ENCODE data around the gene TMEM101. TPM values are rescaled to one million over a fixed set of nuclear protein-coding genes. Genes with fewer than 3 reads are reported as not detected.

Gene TMEM101
- total RNA-seq, 1 donor from 2014 or later: 52.4 TPM

DNA sequence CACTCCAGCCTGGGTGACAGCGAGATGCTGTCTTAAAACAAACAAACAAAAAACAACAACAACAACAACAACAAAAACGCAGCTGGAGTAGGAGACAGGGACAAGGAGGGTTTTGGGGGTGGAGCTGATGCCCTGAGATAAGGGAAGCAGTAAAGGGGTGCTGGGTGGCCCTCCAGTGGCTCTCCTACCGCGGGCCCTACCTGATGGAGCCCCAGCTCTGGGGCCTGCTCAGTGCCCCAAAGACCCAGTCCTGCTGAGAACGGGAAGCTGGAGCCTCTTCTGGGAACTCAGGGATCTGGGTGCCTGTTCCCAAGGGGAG is 31.6 kb downstream of the TMEM101 start:
- DNase-seq (ENCODE audit: low read depth): no peak
- H3K36me3 ChIP-seq (ENCODE audit: control insufficient read depth, insufficient read depth, low read length): no peaks in the 10 kb centered on the region
- H3K4me3 ChIP-seq (ENCODE audit: low read depth, low read length): no peak overlapping the region
- TF ChIP-seq, protein P1, sequence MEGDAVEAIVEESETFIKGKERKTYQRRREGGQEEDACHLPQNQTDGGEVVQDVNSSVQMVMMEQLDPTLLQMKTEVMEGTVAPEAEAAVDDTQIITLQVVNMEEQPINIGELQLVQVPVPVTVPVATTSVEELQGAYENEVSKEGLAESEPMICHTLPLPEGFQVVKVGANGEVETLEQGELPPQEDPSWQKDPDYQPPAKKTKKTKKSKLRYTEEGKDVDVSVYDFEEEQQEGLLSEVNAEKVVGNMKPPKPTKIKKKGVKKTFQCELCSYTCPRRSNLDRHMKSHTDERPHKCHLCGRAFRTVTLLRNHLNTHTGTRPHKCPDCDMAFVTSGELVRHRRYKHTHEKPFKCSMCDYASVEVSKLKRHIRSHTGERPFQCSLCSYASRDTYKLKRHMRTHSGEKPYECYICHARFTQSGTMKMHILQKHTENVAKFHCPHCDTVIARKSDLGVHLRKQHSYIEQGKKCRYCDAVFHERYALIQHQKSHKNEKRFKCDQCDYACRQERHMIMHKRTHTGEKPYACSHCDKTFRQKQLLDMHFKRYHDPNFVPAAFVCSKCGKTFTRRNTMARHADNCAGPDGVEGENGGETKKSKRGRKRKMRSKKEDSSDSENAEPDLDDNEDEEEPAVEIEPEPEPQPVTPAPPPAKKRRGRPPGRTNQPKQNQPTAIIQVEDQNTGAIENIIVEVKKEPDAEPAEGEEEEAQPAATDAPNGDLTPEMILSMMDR (IDR thresholded peaks at IDR 0.05; ENCODE audit: insufficient read depth, low read length, poor library complexity, severe bottlenecking): no peak
- H3K27me3 ChIP-seq (ENCODE audit: control insufficient read depth, insufficient read depth, low read length): peaks cover 31% of the 10 kb centered on the region

DNA sequence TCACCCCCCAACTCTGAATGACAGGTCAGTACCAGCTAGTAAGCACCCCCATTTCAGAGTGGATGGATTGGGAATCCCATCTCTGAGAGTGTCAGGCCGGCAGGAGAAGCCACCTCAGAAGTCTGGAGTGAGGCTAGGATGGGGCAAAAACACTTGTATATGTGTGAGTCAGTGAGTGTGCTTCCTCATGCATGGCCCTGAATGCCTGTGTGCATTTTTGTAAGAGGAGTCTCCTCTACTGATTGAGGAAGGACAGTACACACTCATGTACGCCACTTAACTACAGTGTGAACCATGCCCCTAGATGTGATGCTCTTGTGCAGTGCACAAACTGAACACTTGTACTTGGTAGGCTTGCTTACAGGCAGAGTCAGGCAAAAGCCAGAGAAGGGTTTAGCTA is 32.6 kb downstream of the TMEM101 start:
- no peak for DNase-seq (ENCODE audit: low read depth)
- TF ChIP-seq, protein P1 (IDR thresholded peaks at IDR 0.05; ENCODE audit: insufficient read depth, low read length, poor library complexity, severe bottlenecking): no peak
- Histone ChIP-seq H3K36me3 (ENCODE audit: control insufficient read depth, insufficient read depth, low read length) (no peaks in the 10 kb centered on the region), H3K27me3 (ENCODE audit: control insufficient read depth, insufficient read depth, low read length) (peaks cover 27% of the 10 kb centered on the region), H3K4me3 (ENCODE audit: low read depth, low read length) (no peak overlapping the region)

DNA sequence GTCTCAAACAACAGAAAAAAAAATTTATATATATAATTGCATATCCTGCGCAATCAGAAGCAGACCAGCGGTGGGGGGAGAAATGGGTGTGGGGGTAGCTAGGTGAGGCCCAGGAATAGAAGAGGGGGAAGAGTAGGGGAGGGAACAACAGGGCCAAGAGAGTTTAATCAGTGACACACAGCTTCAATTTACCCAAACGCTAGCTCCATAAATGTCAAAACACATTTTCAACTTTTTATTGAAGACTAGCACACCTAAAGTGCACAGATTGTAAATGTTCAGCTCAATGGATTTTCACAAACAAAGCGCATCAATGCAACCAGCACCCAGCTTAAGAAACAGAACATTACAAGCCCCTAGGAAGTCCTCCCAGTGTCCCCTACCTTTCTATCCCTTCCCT is 35.1 kb downstream of the TMEM101 start:
- Histone ChIP-seq H3K27me3 (ENCODE audit: control insufficient read depth, insufficient read depth, low read length) (peaks cover 25% of the 10 kb centered on the region), H3K4me3 (ENCODE audit: low read depth, low read length) (no peak overlapping the region), H3K36me3 (ENCODE audit: control insufficient read depth, insufficient read depth, low read length) (no peaks in the 10 kb centered on the region)
- no peak for DNase-seq (ENCODE audit: low read depth)
- TF ChIP-seq, protein P1 (IDR thresholded peaks at IDR 0.05; ENCODE audit: insufficient read depth, low read length, poor library complexity, severe bottlenecking): no peak

DNA sequence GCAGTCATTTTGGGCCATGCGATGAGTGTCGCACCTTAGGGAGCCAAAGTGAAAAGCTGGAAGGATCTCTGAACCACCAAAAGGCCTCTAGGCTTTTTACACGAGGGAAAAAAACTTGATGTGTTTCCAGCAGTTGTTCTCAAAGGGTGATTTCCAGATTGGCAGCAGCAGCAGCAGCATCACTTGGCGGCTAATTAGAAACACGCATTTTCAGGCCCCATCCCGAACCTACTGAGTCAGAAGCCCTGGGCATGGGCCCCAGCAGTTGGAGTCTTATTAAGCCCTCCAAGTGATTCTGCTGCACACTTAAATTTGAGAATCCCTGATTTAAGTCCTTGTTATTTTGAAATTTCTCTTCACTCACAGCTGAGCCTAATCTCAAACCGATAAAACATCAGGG is 35.8 kb downstream of the TMEM101 start:
- TF ChIP-seq, protein P1 (IDR thresholded peaks at IDR 0.05; ENCODE audit: insufficient read depth, low read length, poor library complexity, severe bottlenecking): no peak
- H3K4me3 ChIP-seq (ENCODE audit: low read depth, low read length): no peak overlapping the region
- H3K36me3 ChIP-seq (ENCODE audit: control insufficient read depth, insufficient read depth, low read length): no peaks in the 10 kb centered on the region
- H3K27me3 ChIP-seq (ENCODE audit: control insufficient read depth, insufficient read depth, low read length): peaks cover 22% of the 10 kb centered on the region
- DNase-seq (ENCODE audit: low read depth): no peak

DNA sequence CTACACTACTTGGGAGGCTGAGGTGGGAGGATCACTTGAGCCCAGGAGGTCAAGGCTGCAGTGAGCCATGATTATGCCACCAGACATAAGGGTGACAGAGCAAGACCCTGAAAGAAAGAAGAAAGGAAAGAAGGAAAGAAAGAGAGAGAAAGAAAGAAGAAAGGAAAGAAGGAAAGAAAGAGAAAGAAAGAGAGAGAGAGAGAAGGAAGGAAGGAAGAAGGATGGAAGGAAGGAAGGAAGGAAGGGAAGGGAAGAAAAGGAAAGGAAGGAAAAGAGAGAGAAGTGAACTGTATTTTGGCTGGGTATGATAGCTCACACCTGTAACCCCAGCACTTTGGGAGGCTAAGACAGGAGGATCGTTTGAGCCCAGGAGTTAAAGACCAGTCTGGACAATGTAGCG is 36.7 kb downstream of the TMEM101 start:
- no peak overlapping the region for H3K4me3 ChIP-seq (ENCODE audit: low read depth, low read length)
- no peak for DNase-seq (ENCODE audit: low read depth)
- no peaks in the 10 kb centered on the region for H3K36me3 ChIP-seq (ENCODE audit: control insufficient read depth, insufficient read depth, low read length)
- TF ChIP-seq, protein P1 (IDR thresholded peaks at IDR 0.05; ENCODE audit: insufficient read depth, low read length, poor library complexity, severe bottlenecking): no peak
- peaks cover 13% of the 10 kb centered on the region for H3K27me3 ChIP-seq (ENCODE audit: control insufficient read depth, insufficient read depth, low read length)

DNA sequence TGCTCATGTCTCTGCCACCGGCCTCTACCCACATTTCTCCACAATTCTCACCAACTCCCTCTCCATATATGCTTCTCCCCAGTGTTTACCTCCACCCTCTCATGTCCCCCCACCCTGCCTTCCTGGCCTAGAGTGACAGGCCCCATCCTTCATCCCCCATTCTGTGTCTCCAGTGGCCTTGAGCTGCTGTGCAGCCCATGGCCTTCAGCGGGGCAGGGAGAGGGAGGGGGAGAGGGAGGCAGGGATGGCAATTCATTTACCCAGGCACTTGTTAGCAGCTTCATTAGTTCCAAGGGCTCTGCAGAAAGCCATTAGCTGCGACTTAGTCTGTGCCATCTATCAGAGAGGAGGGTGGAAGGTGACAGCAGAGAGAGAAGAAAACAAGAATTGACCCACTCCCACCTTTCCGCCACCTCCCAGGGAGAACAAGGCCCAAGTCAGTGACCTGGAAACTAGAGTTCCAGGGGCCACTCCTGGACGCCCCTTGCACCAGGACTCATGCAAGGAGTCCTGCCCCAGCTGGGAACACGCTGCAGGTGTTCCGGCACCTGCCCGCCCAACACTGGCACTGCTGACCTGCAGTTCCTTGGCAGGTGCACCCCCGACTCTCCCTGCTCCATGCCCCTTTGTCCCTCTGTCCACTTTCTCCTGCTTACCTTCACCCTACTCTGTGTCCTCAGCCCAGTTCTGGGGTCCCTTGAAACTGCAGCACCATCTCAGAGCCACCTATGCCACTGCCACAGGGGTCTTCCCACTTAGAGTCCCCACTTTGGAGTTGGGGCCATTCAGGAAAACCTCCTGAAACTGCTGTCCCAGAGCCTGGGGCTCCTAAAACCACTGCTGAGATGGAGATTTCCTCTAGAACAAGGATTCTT is 37.6 kb downstream of the TMEM101 start:
- Histone ChIP-seq H3K4me3 (ENCODE audit: low read depth, low read length) (no peak overlapping the region), H3K27me3 (ENCODE audit: control insufficient read depth, insufficient read depth, low read length) (peaks cover 13% of the 10 kb centered on the region), H3K36me3 (ENCODE audit: control insufficient read depth, insufficient read depth, low read length) (no peaks in the 10 kb centered on the region)
- no peak for DNase-seq (ENCODE audit: low read depth)
- TF ChIP-seq, protein P1 (IDR thresholded peaks at IDR 0.05; ENCODE audit: insufficient read depth, low read length, poor library complexity, severe bottlenecking): no peak
